ENCODE data around the gene CEP170.
A peak's percentile ranks its signal among the peaks of the same experiment; 100 is the strongest.
"Not testable (repeated sequence)": the region's sequence is repeated elsewhere in the genome, so short reads cannot be mapped to it uniquely, and the experiment has no call there.

The CEP170 gene

GRCh38 chr1:243236604-243237252 lies 18.4 kb downstream of the CEP170 start:
- DNase-seq: no peak

DNA sequence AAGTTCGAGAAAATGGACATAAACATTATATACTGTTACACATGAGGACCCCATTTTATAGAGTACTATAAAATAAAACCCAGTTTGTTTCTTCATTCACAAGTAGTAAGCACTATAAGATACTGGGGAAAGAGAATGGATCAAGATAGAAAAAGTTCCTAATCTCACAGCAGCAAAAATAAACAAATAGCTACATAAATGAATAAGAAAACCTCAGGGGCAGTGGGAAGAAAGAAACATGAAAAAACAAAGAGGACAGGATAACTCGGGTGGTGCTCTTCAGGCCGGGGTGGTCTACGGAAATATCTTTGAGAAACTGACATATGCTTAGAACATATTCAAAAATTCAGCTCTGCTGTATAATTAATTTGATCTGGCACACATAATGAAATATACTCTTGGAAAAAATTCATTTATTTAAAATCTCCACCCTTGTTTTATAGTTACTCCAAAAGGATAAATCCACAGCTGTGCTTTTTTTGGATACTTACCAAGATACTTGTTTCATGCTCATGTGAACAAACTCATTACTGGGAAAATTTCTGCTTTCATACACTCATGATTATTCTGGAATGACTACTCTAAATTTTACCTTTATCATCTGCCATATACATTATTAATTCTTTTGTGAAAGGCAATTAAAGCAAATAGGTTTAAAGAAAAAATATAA lies 20.0 kb downstream of the CEP170 start:
- DNase-seq: no peak

GRCh38 chr1:243233908-243234307 lies 21.2 kb downstream of the CEP170 start:
- no peak for DNase-seq

GRCh38 chr1:243230914-243231313 lies 24.2 kb downstream of the CEP170 start:
- DNase-seq: no peak

DNA sequence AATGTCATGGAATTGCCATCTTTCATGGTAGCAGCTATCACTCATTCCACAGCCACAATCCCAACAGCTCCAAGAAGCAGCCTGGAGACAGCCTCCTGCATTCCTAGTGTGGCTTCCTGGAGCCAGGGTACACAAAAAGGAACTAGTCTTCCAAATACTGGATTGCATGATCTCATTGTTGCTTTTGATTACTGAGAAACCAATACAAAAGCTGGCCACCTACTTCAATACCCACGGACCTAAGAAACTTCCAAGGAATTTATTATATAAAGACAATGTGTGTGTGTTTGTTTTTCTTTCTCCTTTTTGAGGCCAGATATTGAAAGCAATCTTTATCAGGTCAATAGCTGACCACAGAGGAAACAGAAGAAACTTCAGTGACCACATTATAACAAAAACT lies 25.6 kb downstream of the CEP170 start:
- no peak for DNase-seq

GRCh38 chr1:243227622-243228021 lies 27.5 kb downstream of the CEP170 start:
- no peak for DNase-seq

DNA sequence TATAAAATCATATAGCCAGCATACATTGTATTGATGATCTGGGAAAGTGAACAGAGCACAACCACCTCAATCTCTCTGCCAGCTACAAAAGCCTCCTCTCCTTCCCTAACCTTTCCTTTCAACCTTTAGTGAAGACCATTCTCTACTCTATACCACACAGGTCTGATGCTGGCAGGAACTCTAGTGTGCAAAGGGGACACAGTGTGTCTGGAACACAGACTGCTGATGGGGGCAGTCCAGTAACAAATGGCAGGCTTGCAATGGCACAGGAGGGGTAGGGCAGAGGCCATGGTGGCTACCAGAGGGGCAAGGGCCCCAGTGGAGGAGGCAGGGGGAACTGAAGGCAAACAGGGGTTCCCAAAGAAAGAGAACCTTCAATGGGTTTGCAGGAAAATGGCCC lies 37.0 kb downstream of the CEP170 start:
- DNase-seq: no peak

- no peak for DNase-seq
These were observed 37.7 kb downstream of the CEP170 start for GRCh38 chr1:243217349-243217748.

GRCh38 chr1:243216741-243217140 lies 38.3 kb downstream of the CEP170 start:
- no peak for DNase-seq

DNA sequence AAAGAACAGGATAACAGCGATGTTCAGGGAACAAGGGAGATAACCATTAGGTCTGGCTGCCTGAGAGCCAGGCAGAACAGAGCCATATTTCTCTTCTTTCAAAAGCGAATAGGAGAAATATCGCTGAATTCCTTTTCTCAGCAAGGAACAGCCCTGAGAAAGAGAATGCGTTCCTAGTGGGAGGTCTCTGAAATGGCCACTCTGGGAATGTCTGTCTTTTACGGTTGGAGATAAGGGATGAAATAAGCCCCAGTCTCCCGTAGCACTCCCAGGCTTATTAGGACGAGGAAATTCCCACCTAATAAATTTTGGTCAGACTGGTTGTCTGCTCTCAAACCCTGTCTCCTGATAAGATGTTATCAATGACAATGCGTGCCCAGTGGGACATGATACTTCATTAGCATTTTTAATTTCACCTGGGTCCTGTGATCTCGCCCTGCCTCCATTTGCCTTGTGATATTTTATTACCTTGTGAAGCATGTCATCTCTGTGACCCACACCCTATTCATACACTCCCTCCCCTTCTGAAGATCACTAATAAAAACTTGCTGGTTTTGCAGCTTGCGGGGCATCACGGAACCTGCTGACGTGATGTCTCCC lies 39.7 kb downstream of the CEP170 start:
- not testable (repeated sequence) for DNase-seq

- no peak for DNase-seq
These were observed 41.9 kb downstream of the CEP170 start for GRCh38 chr1:243213045-243213787.

DNA sequence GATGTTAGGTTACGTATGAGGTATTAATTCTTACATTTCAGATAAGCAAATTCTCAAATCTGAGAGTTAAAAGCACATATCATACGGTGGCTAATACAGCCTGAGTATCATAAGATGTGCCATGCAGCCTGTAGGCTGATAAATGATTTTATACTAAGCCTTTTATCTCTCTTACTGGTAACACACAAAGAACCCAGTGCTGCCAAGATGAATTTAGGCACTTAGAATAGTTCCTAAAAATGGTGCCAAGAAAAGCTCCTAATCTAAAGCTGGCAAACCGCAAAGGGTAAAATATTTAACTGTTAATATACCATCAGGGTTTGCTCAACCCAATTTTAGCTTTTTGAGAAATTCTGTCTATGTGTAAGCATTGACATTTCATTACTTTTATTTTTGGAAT lies 43.1 kb downstream of the CEP170 start:
- DNase-seq: not testable (repeated sequence)

GRCh38 chr1:243205026-243205501 lies 50.0 kb downstream of the CEP170 start:
- not testable (repeated sequence) for DNase-seq

GRCh38 chr1:243204336-243204735 lies 50.7 kb downstream of the CEP170 start:
- not testable (repeated sequence) for DNase-seq

DNA sequence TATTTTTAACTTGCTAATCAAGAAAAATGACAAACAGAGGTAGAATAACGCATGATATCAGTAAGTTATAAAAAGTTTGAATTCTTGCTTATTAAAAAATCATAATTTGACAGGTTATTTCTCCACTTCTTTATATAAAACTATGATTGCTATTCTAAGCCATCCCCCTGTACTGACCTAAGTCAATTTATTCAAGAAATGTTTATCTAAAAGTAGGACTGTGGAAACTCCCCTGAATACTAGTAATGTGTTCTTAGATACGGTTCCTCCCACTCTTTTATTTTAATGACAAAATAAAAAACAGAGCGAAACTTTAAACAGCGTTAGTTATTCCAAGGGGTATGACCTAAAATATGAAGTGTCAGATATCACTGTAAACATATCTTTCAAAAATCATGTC lies 51.9 kb downstream of the CEP170 start:
- not testable (repeated sequence) for DNase-seq

DNA sequence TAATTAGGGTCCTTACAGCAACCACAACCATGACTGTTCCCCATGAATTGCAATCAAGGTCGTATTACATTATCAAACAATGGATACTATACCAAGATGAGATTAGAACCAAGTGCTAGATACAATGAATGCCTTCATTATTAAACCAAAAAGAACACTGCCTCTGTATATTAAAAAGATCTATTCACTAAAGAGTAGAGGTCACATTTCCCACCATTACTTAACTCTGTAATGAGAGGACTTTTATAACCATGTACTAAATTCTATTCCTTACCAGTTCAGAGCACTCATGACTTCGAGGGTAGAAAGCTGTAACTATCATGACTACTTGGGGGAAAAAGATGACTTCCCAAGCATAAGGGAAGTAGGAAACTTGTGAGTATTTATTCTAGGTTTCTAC lies 53.8 kb downstream of the CEP170 start:
- DNase-seq: not testable (repeated sequence)

DNA sequence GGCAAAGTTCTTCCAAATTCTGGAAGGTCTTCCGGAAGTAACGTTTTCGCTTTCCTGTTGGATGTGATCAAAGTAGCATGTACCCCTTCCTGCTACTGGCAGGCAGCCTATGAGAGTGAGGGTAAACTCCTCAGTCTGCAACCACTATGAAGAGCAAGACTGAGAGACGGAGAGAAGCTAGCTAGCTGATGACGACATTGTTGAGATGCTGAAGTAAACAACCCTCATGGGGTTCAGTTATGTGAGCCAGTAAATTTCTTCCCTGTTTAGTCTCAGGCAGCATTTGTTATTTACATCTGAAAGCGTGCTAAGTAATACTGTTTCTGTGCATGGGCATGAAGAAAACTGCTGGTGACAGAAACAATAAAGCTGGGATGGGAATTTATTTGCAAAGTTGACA lies 57.6 kb downstream of the CEP170 start:
- not testable (repeated sequence) for DNase-seq

DNA sequence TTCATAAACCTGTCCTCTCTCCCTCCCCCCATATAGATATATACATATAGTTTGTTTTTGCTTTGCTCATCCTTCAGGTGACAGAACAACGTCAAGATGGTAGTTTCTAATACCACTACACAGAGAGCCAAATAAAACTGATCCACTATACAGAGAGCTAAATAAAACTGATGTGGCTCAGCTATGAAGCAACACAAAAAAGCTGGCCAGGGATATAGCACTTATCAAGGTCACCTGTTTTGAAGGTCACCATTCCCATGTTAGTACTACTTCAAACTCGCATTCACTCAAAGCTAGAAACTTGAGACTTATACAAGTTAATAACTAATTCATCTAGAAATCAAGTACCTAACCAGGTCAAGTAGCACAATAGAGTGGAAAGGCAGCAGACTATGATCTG lies 61.8 kb downstream of the CEP170 start:
- not testable (repeated sequence) for DNase-seq

DNA sequence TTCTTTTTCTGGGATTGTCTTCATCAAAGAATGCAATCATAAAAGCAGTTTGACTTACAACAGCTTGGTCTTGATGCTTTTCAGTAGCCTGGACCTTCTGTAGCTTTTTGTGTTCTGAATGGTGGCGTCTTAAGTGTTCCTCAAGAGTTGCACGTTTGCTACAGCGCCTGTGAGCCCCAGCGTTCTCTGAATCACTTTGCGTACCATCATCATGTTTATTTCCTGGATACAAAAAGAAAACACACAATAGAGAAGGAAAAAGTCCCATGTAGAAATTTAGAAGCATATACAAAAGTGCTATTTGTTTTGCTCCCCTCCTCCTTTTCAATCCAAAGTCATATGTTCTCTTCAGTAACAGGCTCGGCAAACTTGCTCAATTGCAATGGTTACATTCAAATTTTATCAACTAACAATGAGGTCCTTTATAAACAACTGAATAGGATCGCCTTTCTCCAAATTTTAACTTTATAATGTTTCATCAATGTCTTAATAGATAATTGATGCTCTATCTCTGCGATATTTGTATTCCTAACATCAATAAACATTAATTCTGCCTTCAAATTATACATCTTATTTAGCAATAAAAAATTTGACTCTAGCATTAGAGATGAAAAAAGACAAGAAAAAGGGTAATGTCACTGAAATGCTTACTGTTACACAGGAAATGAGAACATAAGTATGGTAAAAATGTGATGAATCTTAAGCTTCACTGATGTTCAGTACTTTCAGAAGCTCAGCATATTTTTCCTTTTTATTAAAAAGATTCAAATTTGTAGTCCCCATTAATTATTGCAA lies 68.7 kb downstream of the CEP170 start:
- peak in 8 of 56 donors; percentile 2 to 27 (median 10) for DNase-seq

DNA sequence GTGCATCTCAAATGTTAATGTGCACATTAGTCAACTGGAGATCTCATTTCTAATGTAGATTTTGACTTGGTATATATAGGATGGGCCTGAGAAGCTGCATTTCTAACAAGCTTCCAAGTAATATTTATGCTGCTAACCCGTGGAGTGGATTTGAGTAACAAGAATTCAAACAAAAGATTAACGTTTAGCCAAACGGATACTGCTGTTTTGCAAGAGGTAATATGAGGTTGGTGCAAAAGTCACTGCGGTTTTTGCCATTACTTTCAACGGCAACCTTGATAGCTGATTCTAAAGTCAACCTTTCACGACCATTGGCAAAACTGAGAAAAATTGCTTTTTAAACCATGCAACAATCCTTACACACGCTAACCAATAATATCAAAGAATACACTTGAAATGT lies 70.3 kb downstream of the CEP170 start:
- DNase-seq: not testable (repeated sequence)

DNA sequence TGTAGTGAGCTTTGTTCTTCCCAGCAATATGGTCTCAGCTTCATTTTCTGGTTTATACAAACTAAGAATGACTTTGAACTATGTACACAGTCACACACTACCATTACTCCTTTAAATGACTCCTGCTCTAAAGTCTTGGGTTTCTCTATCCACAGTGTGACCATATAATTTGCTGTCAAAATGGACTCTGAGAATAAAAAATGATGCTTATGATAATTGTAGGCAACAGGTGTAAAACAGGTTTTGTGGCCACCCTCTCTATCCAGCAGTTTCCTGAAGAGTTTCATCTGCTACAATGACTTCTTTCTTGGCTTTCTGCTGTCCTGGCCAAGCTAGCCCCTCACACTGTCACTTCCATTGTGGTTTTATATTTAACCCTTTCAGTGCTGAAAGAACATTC lies 71.4 kb downstream of the CEP170 start:
- DNase-seq: not testable (repeated sequence)
